ENCODE data around the gene RNU6-9. TPM values are rescaled to one million over a fixed set of nuclear protein-coding genes. Genes with fewer than 3 reads are reported as not detected.

Gene RNU6-9
- polyA plus RNA-seq, 5 donors = not detected

- DNase-seq = no peak
Measured at GRCh38 chr19:917323-918151, 24.3 kb downstream of the RNU6-9 start, which contains the start of gene KISS1R. Gene KISS1R (plus strand): TSS chr19:917333. CDS start chr19:917503, 170 bp downstream.

DNA sequence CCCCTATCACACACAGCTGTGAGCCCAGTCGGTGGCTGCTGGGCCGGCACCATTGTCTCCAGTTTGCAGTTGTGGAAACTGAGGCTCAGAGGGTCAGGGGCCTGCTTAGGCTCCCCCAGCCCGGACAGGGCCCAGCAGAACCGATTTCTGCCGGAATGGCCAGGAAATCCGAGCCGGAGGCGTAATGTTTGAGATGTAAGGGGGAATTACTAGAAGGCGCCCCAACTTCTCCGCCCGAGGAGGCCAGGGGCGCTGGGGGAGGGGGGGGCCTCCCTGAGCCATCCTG is 24.8 kb downstream of the RNU6-9 start:
- DNase-seq = no peak

GRCh38 chr19:918481-919198 is 25.4 kb downstream of the RNU6-9 start:
- no peak for DNase-seq

DNA sequence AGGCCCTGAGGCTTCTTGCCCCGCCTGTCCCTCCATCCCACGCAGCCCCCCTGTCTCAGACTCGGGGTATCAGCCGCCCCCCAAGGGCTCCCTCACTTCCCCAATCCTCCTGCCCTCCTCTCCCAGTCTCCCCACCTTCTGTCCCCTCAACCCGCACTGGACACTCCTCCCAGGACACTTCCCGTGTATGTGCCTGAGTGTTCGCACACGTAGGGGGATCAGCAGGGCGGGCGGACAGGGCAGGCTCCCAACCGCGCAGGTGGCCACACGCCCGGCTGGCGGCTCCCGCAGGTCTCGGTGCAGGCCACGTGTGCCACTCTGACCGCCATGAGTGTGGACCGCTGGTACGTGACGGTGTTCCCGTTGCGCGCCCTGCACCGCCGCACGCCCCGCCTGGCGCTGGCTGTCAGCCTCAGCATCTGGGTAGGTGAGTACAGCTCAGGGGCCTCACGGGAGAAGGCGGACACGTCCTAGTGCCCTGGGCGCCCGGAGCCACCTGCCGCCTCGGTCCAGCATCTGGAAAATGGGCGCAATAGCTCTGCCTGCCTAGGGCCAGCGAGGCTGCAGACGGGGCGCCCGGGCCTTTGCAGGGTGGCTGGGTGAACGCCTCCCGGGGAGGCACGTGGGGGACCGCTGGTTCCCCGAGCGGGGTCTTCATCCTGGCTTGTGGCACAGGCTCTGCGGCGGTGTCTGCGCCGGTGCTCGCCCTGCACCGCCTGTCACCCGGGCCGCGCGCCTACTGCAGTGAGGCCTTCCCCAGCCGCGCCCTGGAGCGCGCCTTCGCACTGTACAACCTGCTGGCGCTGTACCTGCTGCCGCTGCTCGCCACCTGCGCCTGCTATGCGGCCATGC is 26.1 kb downstream of the RNU6-9 start:
- no peak for DNase-seq

DNA sequence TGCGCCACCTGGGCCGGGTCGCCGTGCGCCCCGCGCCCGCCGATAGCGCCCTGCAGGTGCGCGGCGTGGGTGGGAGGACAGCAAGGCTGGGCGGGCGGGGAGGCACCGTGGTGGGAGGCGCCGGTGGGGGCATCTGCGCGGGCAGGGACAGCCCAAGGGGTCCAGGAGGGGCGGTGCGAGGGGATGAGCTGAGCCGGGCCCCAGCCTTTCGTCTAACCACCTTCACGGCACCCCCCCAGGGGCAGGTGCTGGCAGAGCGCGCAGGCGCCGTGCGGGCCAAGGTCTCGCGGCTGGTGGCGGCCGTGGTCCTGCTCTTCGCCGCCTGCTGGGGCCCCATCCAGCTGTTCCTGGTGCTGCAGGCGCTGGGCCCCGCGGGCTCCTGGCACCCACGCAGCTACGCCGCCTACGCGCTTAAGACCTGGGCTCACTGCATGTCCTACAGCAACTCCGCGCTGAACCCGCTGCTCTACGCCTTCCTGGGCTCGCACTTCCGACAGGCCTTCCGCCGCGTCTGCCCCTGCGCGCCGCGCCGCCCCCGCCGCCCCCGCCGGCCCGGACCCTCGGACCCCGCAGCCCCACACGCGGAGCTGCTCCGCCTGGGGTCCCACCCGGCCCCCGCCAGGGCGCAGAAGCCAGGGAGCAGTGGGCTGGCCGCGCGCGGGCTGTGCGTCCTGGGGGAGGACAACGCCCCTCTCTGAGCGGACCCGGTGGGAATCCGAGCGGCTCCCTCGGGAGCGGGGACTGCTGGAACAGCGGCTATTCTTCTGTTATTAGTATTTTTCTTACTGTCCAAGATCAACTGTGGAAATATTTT is 27.0 kb downstream of the RNU6-9 start:
- no peak for DNase-seq

- DNase-seq = no peak
Measured at GRCh38 chr19:924553-925086, 31.3 kb downstream of the RNU6-9 start.

DNA sequence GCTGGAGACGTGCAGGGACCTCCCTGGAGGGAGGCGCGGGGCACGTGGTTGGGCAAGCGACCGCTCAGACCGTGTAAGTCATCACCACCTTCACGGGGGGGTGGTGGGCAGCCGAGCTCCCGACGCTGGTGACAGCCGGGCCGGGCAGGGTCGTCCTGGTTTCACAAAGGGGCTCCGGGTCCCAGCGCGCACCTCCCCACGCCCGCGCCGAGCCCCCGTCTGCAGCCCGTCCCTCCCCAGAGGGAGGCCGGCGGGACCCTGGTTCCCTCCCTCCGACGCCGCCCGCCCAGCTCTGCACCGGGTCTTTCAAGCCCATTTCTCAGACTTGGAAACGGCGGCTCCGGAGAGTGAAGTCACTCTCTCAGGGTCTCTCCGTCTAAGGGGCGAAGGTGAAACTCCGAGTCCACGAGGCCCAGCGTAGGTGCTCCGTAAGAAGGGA is 31.8 kb downstream of the RNU6-9 start:
- DNase-seq = no peak

GRCh38 chr19:925526-926322 is 32.4 kb downstream of the RNU6-9 start, which contains the start of gene ARID3A:
Gene ARID3A (plus strand): TSS chr19:926035. CDS start chr19:929529, 3,494 bp downstream.
- DNase-seq = peak; percentile 87 to 92

GRCh38 chr19:926323-926588 is 33.0 kb downstream of the RNU6-9 start:
- DNase-seq = no peak

- peak in 1 of 2 donors; percentile 64 for DNase-seq
Measured at GRCh38 chr19:926589-927350, 33.5 kb downstream of the RNU6-9 start.

- DNase-seq = no peak
Measured at GRCh38 chr19:927351-927779, 34.1 kb downstream of the RNU6-9 start.

DNA sequence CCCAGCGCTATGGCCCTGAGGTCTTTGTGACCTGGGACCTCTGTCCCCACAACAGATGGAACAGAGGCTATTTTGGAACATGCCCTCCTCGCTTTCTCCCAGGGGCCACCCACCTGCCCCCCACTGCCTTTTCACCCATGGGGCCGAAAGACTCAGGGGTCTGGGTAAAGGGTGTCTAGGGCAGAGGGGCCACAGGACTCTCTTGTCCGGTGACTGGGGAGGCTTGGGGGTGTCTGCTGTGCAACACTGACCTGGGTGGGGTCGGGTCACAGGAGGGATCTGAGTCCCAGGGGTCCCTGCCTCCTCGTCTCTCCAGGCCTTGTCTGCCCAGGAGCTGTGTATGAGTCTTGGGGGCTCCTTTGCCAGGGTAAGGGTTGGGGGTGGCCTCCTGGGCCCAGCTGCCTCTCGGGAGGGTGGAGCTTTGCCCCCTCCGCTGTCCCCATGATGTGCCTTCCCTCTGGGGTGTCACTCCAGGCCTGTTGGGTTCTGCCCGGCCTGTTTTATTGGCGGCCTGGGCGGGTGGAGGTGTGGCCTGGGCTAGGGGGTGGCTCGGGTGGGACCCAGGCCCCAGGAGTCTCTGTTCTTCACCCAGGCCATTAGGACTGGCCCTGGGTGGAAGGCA is 34.6 kb downstream of the RNU6-9 start:
- DNase-seq = no peak

- no peak for DNase-seq
Measured at GRCh38 chr19:928471-929202, 35.4 kb downstream of the RNU6-9 start.

- DNase-seq = no peak
Measured at GRCh38 chr19:929203-929890, 36.1 kb downstream of the RNU6-9 start.

GRCh38 chr19:929891-930258 is 36.6 kb downstream of the RNU6-9 start:
- DNase-seq = no peak

GRCh38 chr19:931860-932647 is 38.8 kb downstream of the RNU6-9 start:
- no peak for DNase-seq
